CD4-positive, alpha-beta T cell treated with Interleukin-2 at 100 ng/mL for 4 hours (primary cell): ENCODE results near the gene PXDN.
"Not testable (repeated sequence)": the region's sequence is repeated elsewhere in the genome, so short reads cannot be mapped to it uniquely, and the experiment has no call there.

Source experiments
- DNase-seq: peaks from one replicate; pipeline ENCODE4 v3.0.0-alpha.2; 2020; ENCODE audit warnings: low spot score

PXDN gene

GRCh38 chr2:1632510-1632909, 111.8 kb downstream of the PXDN start:
- no peak for DNase-seq

- DNase-seq, result no peak
Measured at GRCh38 chr2:1632002-1632348, 112.3 kb downstream of the PXDN start.

- DNase-seq, result no peak
Measured at GRCh38 chr2:1631292-1632001, 112.9 kb downstream of the PXDN start.

GRCh38 chr2:1628893-1629292, 115.4 kb downstream of the PXDN start:
- no peak for DNase-seq

- no peak for DNase-seq
Measured at GRCh38 chr2:1627628-1628381, 116.5 kb downstream of the PXDN start.

- no peak for DNase-seq
Measured at GRCh38 chr2:1626271-1626681, 118.0 kb downstream of the PXDN start.

- DNase-seq, result no peak
Measured at GRCh38 chr2:1625281-1626001, 118.9 kb downstream of the PXDN start.

- no peak for DNase-seq
Measured at GRCh38 chr2:1623906-1624445, 120.3 kb downstream of the PXDN start.

- no peak for DNase-seq
Measured at GRCh38 chr2:1622521-1623200, 121.7 kb downstream of the PXDN start.

GRCh38 chr2:1621976-1622375, 122.3 kb downstream of the PXDN start:
- not testable (repeated sequence) for DNase-seq

- DNase-seq, result no peak
Measured at GRCh38 chr2:1621501-1621900, 122.8 kb downstream of the PXDN start.

- DNase-seq, result no peak
Measured at GRCh38 chr2:1621041-1621440, 123.3 kb downstream of the PXDN start.

GRCh38 chr2:1620081-1620480, 124.2 kb downstream of the PXDN start:
- DNase-seq, result no peak

GRCh38 chr2:1619556-1619955, 124.8 kb downstream of the PXDN start:
- no peak for DNase-seq

GRCh38 chr2:1618974-1619373, 125.3 kb downstream of the PXDN start:
- no peak for DNase-seq

GRCh38 chr2:1618191-1618961, 125.9 kb downstream of the PXDN start:
- no peak for DNase-seq

- no peak for DNase-seq
Measured at GRCh38 chr2:1617425-1618021, 126.8 kb downstream of the PXDN start.

- DNase-seq, result no peak
Measured at GRCh38 chr2:1614564-1614963, 129.8 kb downstream of the PXDN start.

GRCh38 chr2:1613731-1614354, 130.5 kb downstream of the PXDN start:
- no peak for DNase-seq

- DNase-seq, result no peak
Measured at GRCh38 chr2:1613078-1613445, 131.3 kb downstream of the PXDN start.
